ENCODE measurements around the gene CHRND.

- TF ChIP-seq FOXM1 (IDR thresholded peaks at IDR 0.05; ENCODE audit: borderline replicate concordance, low read depth) (no peak), REST (IDR thresholded peaks at IDR 0.05; ENCODE audit: low read depth) (peak; percentile 48; the same call in 1 of the 2 replicates), RAD21 (IDR thresholded peaks at IDR 0.05; ENCODE audit: low read depth) (no peak), EP300 (IDR thresholded peaks at IDR 0.05; ENCODE audit: borderline replicate concordance) (no peak), TAF1 (IDR thresholded peaks at IDR 0.05; ENCODE audit: low read depth) (peak; percentile 96), TCF12 (IDR thresholded peaks at IDR 0.05; ENCODE audit: low read depth) (peak; percentile 79), MAX (IDR thresholded peaks at IDR 0.05) (peak; percentile 88), YY1 (IDR thresholded peaks at IDR 0.05; ENCODE audit: low read depth) (peak; percentile 69), CREB1 (IDR thresholded peaks at IDR 0.05; ENCODE audit: low read depth) (no peak), CEBPB (IDR thresholded peaks at IDR 0.05) (no peak), TEAD4 (IDR thresholded peaks at IDR 0.05) (no peak; the same call in 1 of the 2 replicates), EGR1 (IDR thresholded peaks at IDR 0.05) (peak; percentile 72), NFIC (IDR thresholded peaks at IDR 0.05) (no peak)
- TF ChIP-seq, protein P1, sequence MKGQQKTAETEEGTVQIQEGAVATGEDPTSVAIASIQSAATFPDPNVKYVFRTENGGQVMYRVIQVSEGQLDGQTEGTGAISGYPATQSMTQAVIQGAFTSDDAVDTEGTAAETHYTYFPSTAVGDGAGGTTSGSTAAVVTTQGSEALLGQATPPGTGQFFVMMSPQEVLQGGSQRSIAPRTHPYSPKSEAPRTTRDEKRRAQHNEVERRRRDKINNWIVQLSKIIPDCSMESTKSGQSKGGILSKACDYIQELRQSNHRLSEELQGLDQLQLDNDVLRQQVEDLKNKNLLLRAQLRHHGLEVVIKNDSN (IDR thresholded peaks at IDR 0.05): peak; percentile 61
Observed at GRCh38 chr2:232550354-232551249, 24.6 kb downstream of the CHRND start, which contains the start of the genes EIF4E2 and TIGD1.
